ENCODE measurements around the gene GID8. TPM values are rescaled to one million over a fixed set of nuclear protein-coding genes. Genes with fewer than 3 reads are reported as not detected.

GID8 gene
- polyA plus RNA-seq, 3 donors, result 11.5 to 12.6 (median 12.5) TPM

DNA sequence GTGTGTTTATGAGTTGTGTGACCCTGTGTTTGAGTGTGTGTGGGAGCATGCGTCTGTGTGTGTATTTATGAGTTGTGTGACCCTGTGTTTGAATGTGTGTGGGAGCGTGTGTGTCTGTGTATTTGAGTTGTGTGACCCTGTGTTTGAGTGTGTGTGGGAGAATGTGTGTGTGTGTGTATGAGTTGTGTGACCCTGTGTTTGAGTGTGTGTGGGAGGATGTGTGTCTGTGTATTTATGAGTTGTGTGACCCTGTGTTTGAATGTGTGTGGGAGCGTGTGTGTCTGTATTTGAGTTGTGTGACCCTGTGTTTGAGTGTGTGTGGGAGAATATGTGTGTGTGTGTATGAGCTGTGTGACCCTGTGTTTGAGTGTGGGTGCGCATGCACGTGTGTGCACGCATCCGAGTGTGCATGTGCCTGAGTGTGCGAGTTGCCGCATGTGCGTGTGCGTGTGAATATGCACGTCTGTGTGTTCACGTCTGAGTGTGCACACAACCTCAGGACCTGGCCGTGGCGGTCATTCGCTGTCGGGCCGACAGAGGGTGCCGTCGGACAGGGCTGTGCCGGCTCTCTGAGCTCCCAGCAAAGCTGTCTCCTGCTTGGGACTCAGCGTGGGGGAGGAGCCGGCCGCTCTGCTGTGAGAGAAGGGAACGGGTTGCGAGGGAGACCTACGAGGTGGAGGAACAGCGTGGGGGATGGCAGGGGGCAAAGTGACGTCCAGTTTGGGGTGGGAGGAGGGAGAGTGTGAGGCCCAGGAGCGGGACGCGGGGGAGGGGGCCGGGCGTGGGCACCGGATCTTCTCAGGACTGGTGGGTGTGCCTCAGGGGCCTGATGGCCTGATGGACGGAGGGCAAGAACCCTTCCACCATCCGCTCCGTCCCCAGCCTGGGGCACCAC lies 34.2 kb downstream of the GID8 start:
- no peak overlapping the region for H3K27ac ChIP-seq (ENCODE audit: low read depth, low read length)
- WGBS, 3 donors, result 3 to 7% (median 4%) methylated on average over 33 to 38 of the region's 38 CpGs

DNA sequence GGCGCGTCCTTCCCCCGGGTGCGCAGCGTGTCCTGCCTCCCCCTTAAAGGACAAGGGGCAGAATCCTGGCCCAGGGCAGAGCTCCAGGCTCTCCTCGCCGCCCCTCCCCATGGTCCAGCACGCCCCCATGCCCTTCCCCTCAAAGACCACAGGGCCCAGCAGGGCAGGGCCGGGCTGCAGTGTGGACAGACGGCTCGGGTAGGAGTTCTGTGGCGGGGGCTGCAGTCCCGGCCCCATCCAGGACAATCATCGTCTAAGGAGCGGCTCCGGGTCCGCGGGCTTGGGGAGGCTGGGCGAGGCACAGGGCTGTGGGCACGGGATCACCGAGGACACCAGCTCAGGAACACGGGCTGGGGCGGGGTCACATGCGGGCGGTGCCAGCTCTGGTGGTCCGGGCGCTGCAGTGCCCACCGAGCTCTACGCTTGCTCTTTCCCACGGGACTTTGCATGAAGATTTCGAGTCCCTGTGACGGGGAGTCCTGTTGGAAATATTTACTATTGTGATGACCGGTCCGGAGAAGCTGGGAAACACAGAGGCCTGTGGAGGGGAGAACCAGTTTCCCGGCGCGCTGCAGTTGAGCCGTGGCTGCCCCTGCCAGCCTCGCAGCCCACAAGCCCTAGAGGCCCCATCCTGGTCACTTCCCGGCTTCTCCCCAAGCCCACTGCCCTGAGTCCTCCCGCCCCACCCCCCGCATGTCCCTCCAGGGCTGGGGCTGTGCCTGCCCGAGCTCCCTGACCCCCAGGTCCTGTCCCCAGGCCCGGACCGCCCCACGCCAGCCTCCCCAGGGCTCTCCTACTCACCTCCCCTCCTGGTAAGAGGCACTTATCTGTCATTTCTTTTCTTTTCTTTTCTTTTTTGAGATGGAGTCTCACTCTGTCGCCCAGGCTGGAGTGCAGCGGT lies 35.1 kb downstream of the GID8 start:
- WGBS, 3 donors, result 12 to 16% (median 15%) methylated on average over 39 to 48 of the region's 48 CpGs
- H3K27ac ChIP-seq (ENCODE audit: low read depth, low read length), result no peak overlapping the region

DNA sequence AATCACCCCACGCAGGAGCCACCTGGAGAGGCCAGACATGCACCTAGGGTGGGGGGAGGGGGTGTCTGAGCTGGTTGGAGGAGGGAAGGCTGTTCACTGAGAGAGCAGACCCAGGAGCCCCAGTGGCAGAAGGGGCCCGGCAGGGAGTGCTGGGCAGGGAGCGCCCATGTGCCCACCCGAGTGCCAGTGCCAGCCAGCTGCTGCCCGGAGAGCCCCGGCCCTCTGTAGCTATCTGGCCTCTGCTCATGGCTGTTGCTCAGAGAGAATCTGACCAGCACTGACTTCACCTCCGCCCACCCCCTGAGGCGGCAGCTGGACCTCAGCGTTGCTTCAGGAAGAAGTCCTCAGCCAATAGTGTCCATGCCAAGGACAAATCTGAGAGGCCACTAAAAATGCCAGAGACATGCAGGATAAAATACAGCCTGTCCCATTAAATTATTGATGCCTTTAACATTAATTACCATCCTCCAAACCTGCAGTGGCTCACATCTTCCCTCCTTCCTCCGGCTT lies 37.4 kb downstream of the GID8 start:
- 60 to 65% (median 63%) methylated on average over 10 of the region's 10 CpGs for WGBS, 3 donors
- H3K27ac ChIP-seq (ENCODE audit: low read depth, low read length), result no peak overlapping the region

DNA sequence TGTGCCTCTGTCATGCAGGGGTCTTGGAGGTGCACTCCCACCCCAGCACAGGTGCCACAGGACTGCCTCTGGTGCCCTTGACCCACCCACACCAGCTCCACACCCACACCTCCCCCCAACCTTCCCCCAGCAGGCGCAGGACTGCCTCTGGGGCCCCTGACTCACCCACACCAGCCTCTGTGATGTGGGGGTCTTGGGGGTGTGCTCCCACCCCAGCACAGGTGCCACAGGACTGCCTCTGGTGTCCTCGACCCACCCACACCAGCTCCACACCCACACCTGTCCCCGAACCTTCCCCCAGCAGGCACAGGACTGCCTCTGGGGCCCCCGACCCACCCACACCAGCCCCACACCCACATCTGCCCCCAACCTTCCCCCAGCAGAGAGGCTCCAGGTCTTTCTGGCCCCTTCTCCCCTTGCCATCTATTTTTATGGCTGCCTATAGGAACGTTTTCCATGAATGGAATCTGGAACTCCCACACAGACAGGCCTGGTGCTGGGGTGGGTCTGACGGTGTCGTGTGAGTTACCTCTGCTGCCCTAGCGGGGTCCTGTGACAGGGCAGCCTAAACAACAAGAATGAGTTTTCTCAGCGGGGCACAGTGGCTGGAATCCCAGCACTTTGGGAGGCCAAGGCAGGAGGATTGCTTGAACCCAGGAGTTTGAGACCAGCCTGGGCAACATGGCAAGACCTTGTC lies 38.0 kb downstream of the GID8 start:
- no peak overlapping the region for H3K27ac ChIP-seq (ENCODE audit: low read depth, low read length)

DNA sequence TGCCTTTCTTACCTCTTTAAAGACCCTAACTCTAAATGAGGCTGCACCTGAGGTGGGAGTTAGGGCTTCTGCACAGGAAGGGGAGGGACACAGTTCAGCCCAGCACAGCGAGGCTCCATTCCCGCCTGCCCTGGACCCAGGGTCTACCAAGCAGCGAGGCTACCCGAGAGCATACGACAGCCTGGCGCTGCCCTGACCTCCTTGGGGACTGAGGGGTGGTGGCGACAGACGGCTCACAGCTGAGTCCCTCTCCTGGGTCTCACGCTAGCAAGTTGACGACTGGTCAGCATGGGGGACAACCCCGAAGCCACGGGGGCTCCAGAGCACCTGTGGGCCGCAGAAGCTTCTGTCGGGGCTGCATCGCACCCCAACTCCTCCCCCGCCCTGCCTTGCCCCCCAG lies 38.9 kb downstream of the GID8 start:
- no peak overlapping the region for H3K27ac ChIP-seq (ENCODE audit: low read depth, low read length)
- WGBS, 3 donors, result 67 to 87% (median 85%) methylated on average over 16 of the region's 16 CpGs

More for the DNA sequence above, 38.0 kb downstream of the GID8 start:
- 53 to 70% (median 65%) methylated on average over 8 to 9 of the region's 9 CpGs for WGBS, 3 donors

DNA sequence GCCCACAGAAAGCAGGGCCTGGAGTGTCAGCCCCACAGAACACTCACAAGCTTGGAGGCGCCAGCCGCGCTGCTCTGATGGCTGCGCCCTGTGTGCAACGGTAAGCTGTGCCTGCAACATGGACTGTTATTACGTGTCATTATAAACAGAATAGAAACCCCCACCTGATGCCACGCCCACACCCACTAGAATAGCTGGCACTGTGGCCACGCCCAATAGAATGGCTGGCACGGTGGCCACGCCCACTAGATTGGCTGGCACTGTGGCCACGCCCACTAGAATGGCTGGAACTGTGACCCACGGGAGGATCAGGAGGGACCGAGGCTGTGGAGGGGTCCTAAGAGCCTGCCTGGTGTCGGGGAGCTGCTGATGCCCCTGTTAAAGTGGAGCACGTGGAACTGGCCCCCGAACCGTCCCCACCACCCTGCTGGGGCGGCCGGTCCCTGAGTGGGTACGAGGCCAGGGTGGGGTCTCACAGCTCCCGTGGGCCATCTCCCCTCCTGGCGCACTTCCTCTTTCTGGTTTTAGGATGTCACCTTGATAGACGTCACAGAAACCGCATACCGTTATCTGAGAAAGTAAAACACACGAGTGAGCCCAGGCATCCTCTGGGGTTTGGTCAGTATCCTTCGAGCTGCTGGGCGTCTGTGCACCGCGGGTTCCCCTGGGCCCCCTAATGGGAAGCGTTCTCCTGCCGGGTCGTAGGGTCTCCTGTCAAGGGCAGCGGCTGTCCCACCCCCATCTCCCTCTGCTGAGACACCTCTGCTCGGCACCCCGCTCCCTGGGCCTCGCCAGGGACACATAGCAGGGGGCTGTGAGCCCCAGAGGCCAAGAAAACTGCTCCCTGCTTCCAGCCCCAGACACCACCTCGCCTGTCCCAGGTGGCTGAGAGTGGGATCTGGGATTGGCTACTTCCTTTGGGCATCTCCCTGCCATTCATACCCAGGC lies 39.9 kb downstream of the GID8 start:
- no peak overlapping the region for H3K27ac ChIP-seq (ENCODE audit: low read depth, low read length)
- 52 to 60% (median 53%) methylated on average over 38 of the region's 38 CpGs for WGBS, 3 donors

DNA sequence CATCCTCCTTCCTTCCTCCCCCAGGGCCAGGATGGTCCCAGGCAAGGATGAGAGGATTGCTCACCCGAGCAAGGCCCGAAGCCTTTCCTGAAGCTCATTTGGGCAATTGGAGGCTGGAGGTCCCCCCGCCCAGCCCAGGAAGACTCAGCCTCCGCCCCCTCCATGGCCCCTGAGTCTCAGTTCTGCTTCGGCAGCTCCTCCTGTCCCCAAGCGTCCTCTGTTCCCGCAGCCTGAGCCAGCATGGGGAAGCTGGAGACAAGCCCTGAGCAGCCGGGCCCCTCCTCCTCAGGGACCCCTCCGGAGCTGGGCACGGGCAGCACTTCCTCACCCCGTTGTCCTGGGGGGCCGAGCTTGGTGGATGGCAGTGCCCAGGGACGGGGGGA lies 40.6 kb downstream of the GID8 start:
- WGBS, 3 donors, result 35 to 48% (median 37%) methylated on average over 12 to 13 of the region's 13 CpGs
- H3K27ac ChIP-seq (ENCODE audit: low read depth, low read length), result no peak overlapping the region

DNA sequence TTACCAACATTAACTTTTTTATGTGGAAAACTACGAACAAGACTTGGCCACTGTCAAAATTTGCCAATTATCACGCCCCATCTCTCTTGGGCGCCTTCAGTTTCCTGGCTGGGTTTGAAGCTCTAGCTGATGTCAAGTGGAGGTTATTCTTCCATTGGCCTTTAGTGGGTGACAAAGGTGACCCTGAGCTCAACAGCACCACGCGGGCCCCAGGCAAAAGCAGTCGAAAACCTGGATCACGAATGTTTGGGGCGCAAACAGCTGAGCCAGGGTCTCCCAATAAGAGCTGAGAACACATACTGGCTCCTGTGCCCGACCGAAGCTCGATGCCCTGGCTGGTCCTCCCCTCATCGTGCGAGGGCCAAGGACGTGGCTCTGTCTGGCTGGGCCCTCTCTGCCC lies 41.4 kb downstream of the GID8 start:
- 68 to 76% (median 75%) methylated on average over 14 of the region's 14 CpGs for WGBS, 3 donors
- H3K27ac ChIP-seq (ENCODE audit: low read depth, low read length), result no peak overlapping the region

DNA sequence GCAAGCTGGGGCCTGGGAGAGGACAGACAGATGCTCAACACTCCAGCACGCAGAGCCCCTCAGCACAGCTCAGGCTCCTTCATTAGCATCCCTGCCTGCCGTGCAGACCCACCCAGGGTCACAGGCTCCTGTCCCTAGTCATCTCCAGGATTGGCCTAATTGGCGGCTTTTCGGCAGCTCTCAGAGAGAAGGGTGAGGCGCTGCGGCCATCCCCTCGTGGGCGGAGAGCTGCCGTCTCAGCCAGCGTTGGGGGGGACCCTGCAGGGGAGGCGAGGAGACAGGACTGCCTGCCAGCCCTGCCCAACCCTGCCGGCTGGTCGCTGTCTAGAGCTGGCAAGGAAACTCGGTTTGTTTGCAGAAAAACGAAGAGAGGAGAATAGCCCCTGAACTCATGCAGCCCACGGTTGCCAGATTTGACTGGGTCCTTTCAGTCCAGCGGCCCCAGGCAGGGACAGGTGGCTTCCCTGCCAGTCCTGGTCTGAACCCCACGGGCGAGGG lies 42.0 kb downstream of the GID8 start:
- no peak overlapping the region for H3K27ac ChIP-seq (ENCODE audit: low read depth, low read length)
- 13 to 15% (median 15%) methylated on average over 18 to 19 of the region's 19 CpGs for WGBS, 3 donors

DNA sequence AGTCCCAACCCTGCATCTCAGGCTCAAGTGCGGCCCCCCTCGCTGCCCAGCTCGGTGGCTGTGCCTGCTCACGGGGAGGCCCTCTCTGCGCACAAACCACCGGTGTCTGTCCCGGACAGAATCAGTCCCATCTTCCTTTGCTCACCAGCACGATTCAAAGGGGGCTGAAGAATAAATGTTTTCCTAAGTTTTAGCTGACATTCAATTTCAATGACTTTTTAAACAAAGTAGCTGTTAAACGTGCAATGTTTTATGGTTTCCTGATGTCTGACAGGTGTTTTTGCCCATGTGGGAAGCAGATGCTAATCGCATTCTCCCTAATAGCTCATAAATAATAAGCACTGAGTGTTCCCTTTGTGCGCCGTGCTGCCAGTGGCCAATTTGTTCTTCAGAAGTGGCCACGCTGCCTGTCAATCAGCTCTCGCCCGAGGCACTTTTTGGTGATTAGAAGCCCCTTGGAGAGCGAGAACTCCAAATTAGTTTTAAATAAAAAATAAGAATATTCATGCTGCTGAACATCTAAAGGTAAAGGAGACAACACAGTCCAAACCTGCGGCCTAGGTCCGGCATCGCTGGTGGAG lies 42.5 kb downstream of the GID8 start:
- H3K27ac ChIP-seq (ENCODE audit: low read depth, low read length), result no peak overlapping the region
- WGBS, 3 donors, result 31 to 49% (median 37%) methylated on average over 19 of the region's 19 CpGs

DNA sequence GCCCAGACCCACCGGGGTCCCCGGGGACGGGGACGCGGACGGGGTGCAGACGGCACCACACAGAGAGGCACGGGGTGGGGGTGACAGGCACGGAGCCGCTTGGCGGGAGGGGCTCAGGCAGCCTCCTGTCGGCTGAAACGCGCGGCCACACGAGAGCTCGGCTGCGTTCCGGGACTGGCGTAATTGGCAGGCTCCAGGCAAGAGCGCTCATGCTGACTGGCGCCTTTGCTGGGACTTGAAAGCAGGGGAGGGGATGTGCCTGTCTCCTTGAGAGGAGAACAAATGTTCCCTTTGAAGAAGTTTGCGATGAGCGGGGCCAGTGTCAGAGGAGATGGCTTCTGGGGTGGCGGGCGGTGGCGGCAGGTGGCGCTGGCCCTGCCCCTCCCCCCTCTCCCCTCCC lies 43.0 kb downstream of the GID8 start:
- H3K27ac ChIP-seq (ENCODE audit: low read depth, low read length), result no peak overlapping the region
- 14 to 32% (median 15%) methylated on average over 24 to 27 of the region's 28 CpGs for WGBS, 3 donors

DNA sequence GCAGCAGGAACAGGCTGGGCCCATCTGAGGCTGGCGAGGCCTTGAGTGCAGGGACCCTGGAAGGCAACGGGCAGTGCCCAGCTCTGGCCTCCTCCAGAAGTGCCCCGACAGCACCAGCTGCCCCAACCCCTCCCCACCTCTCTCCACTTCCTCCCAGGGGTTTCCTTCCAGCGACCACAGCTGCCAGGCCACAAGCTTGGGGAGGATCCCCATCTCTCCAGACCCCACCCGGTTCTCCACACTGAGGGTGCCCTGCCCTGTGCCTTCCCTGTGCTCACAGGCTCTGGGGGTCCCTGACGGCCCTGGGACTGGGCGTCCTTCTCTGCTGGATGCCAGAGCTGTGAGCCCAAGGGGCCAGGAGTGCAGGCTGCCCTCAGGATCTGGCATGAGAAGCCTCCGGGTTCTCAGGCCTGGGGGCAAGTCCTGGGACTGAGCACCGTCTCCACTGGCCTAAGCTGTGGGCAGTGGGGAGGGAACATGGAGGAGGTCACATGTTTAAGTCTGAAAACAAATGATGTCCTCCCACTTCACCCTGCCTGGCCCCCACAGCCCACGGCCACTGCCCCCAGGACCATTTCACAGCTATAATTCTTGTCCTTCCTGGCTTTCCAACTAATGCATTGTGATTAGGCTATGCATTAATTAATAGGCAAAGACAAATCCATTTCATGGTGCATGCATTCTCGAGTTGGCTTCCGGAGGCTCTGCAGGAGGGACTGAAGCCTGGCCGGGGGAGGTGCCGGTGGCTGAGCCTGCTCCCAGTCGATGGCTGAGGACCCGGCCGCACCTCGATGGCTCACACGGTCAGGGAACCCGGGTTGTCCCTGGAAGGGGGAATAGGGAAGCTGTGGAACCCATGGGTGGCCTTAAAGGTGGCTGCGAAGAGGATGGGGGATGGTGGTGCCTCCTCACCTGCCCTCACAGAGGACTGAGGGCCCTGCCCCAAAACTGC lies 44.5 kb downstream of the GID8 start:
- H3K27ac ChIP-seq (ENCODE audit: low read depth, low read length), result no peak overlapping the region
- WGBS, 3 donors, result 49 to 64% (median 53%) methylated on average over 20 to 21 of the region's 21 CpGs

DNA sequence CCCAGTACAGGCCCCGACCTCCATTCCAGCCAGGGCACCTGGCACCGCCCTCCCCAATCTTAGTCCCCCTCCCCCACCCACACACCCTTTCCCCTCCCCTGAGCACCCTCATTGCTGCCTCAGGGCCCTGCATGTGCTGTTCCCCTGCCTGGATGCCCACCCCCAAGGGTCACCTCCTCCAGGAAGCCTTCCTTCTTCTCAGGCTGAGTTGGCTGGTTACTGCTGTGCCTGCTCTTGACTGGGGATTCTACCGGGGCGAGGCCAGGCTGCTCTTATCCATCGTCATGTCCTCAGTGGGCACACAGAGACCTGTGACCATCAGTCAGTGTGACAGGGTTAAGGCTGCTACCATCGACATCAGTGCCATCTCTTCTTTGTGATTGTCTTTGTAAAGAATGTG lies 45.3 kb downstream of the GID8 start:
- 77 to 87% (median 87%) methylated on average over 6 of the region's 6 CpGs for WGBS, 3 donors

DNA sequence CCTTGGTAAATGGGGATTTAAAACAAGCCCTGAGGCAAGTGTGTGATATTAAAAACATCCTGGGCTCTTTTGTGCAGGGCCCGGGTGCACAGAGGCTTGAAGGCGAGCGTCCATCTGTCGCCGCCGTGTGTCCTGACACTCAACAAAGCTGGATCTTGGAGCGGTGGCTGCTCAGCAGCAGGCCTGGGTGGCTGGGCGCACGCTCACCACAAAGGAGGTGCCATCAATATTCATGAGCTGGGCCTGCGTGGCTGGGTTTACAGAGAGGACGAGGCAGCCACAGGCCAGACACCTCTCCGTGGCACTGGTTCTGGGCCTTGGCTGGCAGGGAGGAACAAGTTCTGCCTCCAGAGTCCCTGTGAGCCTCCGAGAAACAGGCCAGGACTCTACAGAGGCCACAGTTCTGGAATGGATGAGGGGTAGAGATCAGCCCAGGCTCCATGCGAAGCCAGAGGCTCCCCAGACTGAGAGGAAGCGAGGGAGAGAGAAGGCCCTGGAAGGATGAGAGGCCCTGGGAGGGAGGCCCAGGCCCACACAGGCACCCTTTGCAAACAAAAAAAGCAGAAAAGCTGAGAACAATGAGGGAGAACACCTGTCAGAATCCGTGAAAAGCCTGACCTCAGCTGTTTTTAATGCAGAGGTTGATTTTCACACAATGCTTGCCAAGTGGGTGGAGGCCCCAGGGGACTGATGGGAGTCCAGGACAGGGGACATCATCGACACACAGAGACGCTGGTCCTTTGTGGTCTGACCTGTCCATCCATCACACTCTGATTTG lies 46.9 kb downstream of the GID8 start:
- WGBS, 3 donors, result 69 to 80% (median 80%) methylated on average over 17 to 18 of the region's 18 CpGs
- no peak overlapping the region for H3K27ac ChIP-seq (ENCODE audit: low read depth, low read length)

More for the DNA sequence above, 45.3 kb downstream of the GID8 start:
- H3K27ac ChIP-seq (ENCODE audit: low read depth, low read length), result no peak overlapping the region

DNA sequence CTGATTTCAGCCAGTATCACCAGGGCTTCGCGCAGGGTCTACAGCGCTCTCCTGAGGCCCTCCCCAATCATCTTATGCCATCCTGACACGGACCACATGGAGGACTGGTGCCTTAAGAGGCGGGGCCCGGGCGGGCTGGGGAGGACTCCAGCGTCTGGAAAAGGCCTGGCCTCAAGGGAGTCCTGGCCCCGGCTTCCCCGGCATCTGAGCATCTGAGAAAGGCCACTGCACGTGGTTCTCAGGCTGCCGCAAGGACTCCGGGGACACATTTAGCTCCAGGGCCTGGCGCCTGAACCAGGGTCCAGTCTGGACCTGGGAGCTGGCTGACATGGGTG lies 47.5 kb downstream of the GID8 start:
- WGBS, 3 donors, result 52 to 72% (median 66%) methylated on average over 14 of the region's 14 CpGs
- H3K27ac ChIP-seq (ENCODE audit: low read depth, low read length), result no peak overlapping the region
